ENCODE results near the gene RASSF8. TPM values are rescaled to one million over a fixed set of nuclear protein-coding genes. Genes with fewer than 3 reads are reported as not detected.

Gene RASSF8
- total RNA-seq, 1 donor from 2014 or later, result 4.3 TPM

DNA sequence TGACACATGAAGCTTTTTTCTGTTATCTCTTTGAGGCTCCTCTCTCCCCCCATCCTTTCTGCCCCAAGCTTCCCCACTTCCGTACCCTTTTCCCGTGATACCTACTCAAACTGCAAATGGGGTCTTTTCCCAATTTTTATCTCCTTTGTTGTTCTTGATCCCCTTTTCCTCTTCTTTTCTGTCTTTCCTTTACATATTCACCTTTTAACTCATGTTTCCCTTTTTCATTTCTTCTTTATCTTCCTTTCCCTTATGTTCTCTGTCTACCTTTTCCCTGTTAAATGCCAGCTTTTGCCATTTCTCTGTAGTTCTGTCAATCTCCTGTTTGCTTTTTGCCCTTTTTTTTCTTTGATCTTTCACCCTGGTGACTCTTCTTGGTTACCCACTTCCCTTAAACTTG, 168.9 kb downstream of the RASSF8 start:
- no peak for ATAC-seq

DNA sequence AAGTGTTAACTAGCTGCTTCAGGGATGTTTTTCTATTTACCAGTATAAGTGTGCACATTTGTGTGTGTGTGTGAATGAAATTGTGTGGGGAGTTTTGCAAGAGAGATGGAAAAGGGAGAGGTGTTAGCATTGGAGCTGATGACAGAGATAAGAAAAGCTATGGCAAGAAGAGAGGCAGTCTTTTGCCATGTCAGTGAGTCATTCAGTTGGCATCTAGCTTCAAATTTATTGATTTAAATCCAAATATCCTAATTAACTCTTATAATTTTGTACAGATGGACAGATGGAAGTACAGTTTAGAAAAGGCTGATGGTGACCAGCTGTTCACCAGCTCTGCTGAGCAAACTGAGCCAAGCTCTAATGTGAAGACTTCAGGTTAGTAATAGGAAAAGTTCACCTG, 169.7 kb downstream of the RASSF8 start:
- no peak for ATAC-seq

Other genes with a start within 250 kb of the RASSF8 start
- 5.8 TPM for gene BHLHE41, start 166.4 kb downstream of the RASSF8 start, total RNA-seq
- 1.4 TPM for gene SSPN, start 236.9 kb downstream of the RASSF8 start, total RNA-seq